K562 (cell line): ENCODE data around the gene DCTN5. TPM values are rescaled to one million over a fixed set of nuclear protein-coding genes. Genes with fewer than 3 reads are reported as not detected.

ENCODE experiments used
- ATAC-seq: fragments of 200-7000 bp; cut with Tn5 transposase; 3 replicates; pipeline ENCODE4 v1.9.1; 2020; ENCODE audit warnings: moderate library complexity
- BruUV-seq: library from RNA; stranded (reverse); fragments of 400-500 nt; replicated peaks from 2 replicates; lab custom pipeline; 2021; lab: Mats Ljungman, UMichigan
- CTCF ChIA-PET: fragments of 300-600 bp; formaldehyde crosslinking; extraction: SDS; loops from one replicate; lab custom pipeline; 2021; ENCODE audit warnings: low intra/inter-chr PET ratio; lab: Yijun Ruan, JAX
- POLR2A ChIA-PET: fragments of 300-600, 350-650 bp; sonication (Branson Sonifier 250); formaldehyde crosslinking; extraction: SDS; loops from one replicate; lab custom pipeline; 2021; ENCODE audit warnings: antibody characterized with exemption, inconsistent platforms; lab: Yijun Ruan, JAX
- DNase-seq, 4 experiments: peaks; one replicate each; pipeline versions ENCODE4 v3.0.0 to v3.0.0-alpha.2; 2011 to 2018; ENCODE audit warnings: low spot score in 3 of 4, mixed read lengths in 3 of 4; ENCODE audit errors: extremely low read depth in 1 of 4
- FAIRE-seq: peaks from 2 replicates; lab custom pipeline; 2011; peaks lifted over from hg19 to GRCh38; lab: Jason Lieb, UNC
- H2AFZ ChIP-seq: 2 replicates; pipeline ENCODE4 v1.6.0; 2011; ENCODE audit warnings: low read depth, low read length, control low read depth, inconsistent platforms
- H3K27ac ChIP-seq: fragments of 200-600 bp; 3 replicates; pipeline ENCODE4 v1.8.0; 2011; ENCODE audit warnings: low read depth, mild to moderate bottlenecking, control low read depth, inconsistent platforms, low read length, moderate library complexity, mixed read lengths; ENCODE audit errors: extremely low read depth
- H3K27me3 ChIP-seq, 2 experiments: fragments of 300-600 bp in 1 of 2; 2 replicates in 1 of 2; 3 replicates in 1 of 2; pipeline versions ENCODE4 v1.6.0 to v1.8.0; 2011; ENCODE audit warnings: inconsistent platforms in 2 of 2, low read length in 2 of 2, mild to moderate bottlenecking in 1 of 2, mixed read lengths in 1 of 2, moderate library complexity in 1 of 2; ENCODE audit not compliant: control insufficient read depth in 2 of 2, insufficient read depth in 2 of 2
- H3K36me3 ChIP-seq: fragments of 300-600 bp; 3 replicates; pipeline ENCODE4 v1.8.0; 2011; ENCODE audit warnings: mild to moderate bottlenecking, low read length, inconsistent platforms; ENCODE audit not compliant: control insufficient read depth, insufficient read depth
- H3K4me1 ChIP-seq, 2 experiments: fragments of 200-600 bp in 1 of 2; replicated peaks in 1 of 2; 2 replicates in 1 of 2; 3 replicates in 1 of 2; pipeline versions ENCODE4 v1.5.1 to v1.8.0; 2011; ENCODE audit warnings: inconsistent platforms in 2 of 2, low read length in 2 of 2, mild to moderate bottlenecking in 1 of 2, mixed read lengths in 1 of 2, moderate library complexity in 1 of 2; ENCODE audit not compliant: control insufficient read depth in 2 of 2, insufficient read depth in 2 of 2
- H3K4me2 ChIP-seq: 2 replicates; pipeline ENCODE4 v1.6.1; 2011; ENCODE audit warnings: low read length, control low read depth, inconsistent platforms, mixed read lengths; ENCODE audit not compliant: insufficient read depth
- H3K4me3 ChIP-seq: fragments of 200-600 bp; sonication (generic), shearing (Covaris generic); 2 replicates; pipeline ENCODE4 v1.5.1; 2016; ENCODE audit warnings: control low read depth, inconsistent platforms
- H3K79me2 ChIP-seq: fragments of 200-600 bp; 3 replicates; pipeline ENCODE4 v1.8.0; 2011; ENCODE audit warnings: low read length, inconsistent platforms; ENCODE audit not compliant: control insufficient read depth, insufficient read depth
- H3K9ac ChIP-seq, 2 experiments: 2 replicates each; pipeline versions ENCODE4 v1.6.0 to v1.6.1; 2011; ENCODE audit warnings: low read depth in 2 of 2, low read length in 2 of 2, control low read depth in 1 of 2, inconsistent platforms in 1 of 2, mild to moderate bottlenecking in 1 of 2, mixed read lengths in 1 of 2; ENCODE audit not compliant: insufficient read depth in 1 of 2
- H3K9me1 ChIP-seq: one replicate; pipeline ENCODE4 v1.6.0; 2011; ENCODE audit warnings: inconsistent platforms, mild to moderate bottlenecking, low read length, moderate library complexity; ENCODE audit not compliant: control insufficient read depth, insufficient read depth
- H3K9me3 ChIP-seq: replicated peaks from 2 replicates; pipeline ENCODE4 v1.5.1; 2011; ENCODE audit warnings: low read depth, low read length, inconsistent platforms; ENCODE audit not compliant: control insufficient read depth, insufficient read depth
- H4K20me1 ChIP-seq: replicated peaks from 2 replicates; pipeline ENCODE4 v1.6.1; 2011; ENCODE audit warnings: low read length, inconsistent platforms, mixed read lengths; ENCODE audit not compliant: control insufficient read depth, insufficient read depth
- BDP1 ChIP-seq: IDR thresholded peaks from 3 replicates; pipeline ENCODE4 v1.6.1; 2011; ENCODE audit not compliant: insufficient read length, insufficient read depth
- EP300 ChIP-seq: IDR thresholded peaks from 2 replicates; pipeline ENCODE4 v1.6.1; 2012; ENCODE audit warnings: low read length, improper control_type of control experiment
- NELFE ChIP-seq: IDR thresholded peaks from 2 replicates; pipeline ENCODE4 v1.6.1; 2011; ENCODE audit warnings: mild to moderate bottlenecking; ENCODE audit not compliant: insufficient read depth, insufficient read length
- TAF7 ChIP-seq: fragments of 450-650 bp; IDR thresholded peaks from 2 replicates; pipeline ENCODE4 v1.6.1; 2016; ENCODE audit warnings: missing genetic modification characterization, missing compliant biosample characterization
- TCF7L2 ChIP-seq: fragments of 150-350 bp; IDR thresholded peaks from 2 replicates; pipeline ENCODE4 v1.6.1; 2016; ENCODE audit warnings: low read depth, mild to moderate bottlenecking, low read length, moderate library complexity
- WGBS: fragments of 100-300 bp; shearing (Covaris generic); methylation state at CpG from one replicate; pipeline ENCODE4 v1.1.6; 2016; ENCODE audit warnings: low coverage, mixed read lengths; ENCODE audit not compliant: insufficient coverage; ENCODE audit errors: missing lambda C conversion rate; 5-methylcytosine and 5-hydroxymethylcytosine counted together
- in situ Hi-C: fragments of 300-500 bp; cut with MboI; formaldehyde crosslinking; loops from 4 replicates; pipeline ENCODE4 v1.15.0; 2018; ENCODE audit warnings: inconsistent platforms, mixed read lengths
- intact Hi-C: fragments of 100-400 bp; cut with micrococcal nuclease; formaldehyde crosslinking; loops from 2 replicates; pipeline ENCODE4 v1.14.2; 2022
- polyA plus RNA-seq, 8 experiments: library from polyadenylated mRNA; depleted of rRNA in 4 of 8; stranded (reverse) in 5 of 8; unstranded in 3 of 8; fragments of >200 nt; fragmentation: Nextera tagmentation in 2 of 8; fragmentation: Illumina TruSeq in 1 of 8; extraction: Ambion mirVana in 2 of 8; extraction: Trizol in 1 of 8; gene quantifications; 2 replicates each; pipeline versions ENCODE4 v1.2.1 to v1.2.3, GENCODE V29; 2011 to 2014; ENCODE audit warnings: inconsistent platforms in 1 of 8, missing spikeins in 1 of 8
- total RNA-seq, 7 experiments: library from RNA; depleted of rRNA in 6 of 7; stranded (reverse); fragments of >200 nt in 6 of 7; fragmentation: Illumina TruSeq in 2 of 7; extraction: Trizol in 2 of 7; gene quantifications; 2 replicates each; pipeline versions ENCODE4 v1.2.1 to v1.2.3, GENCODE V29; 2011 to 2021; ENCODE audit warnings: low replicate concordance in 1 of 7
- TF ChIP-seq, protein P1 (sequence below): sonication (generic); formaldehyde crosslinking; IDR thresholded peaks from 2 replicates; pipeline ENCODE4 v1.8.0; 2023; ENCODE audit warnings: mild to moderate bottlenecking, missing genetic modification reagents
- TF ChIP-seq, protein P2 (sequence below): fragments of 150-350 bp; conservative IDR thresholded peaks from 2 replicates; pipeline ENCODE4 v1.6.1; 2014; ENCODE audit warnings: low read length
- TF ChIP-seq, protein P3 (sequence below): fragments of 250-450 bp; sonication (Bioruptor Pico); IDR thresholded peaks from 2 replicates; pipeline ENCODE4 v1.5.0; 2022; ENCODE audit warnings: mild to moderate bottlenecking
- TF ChIP-seq, protein P4 (sequence below), 2 experiments: fragments of 450-650 bp; IDR thresholded peaks; 2 replicates each; pipeline ENCODE4 v1.6.1; 2016

DCTN5 gene
- total and polyA plus RNA-seq, 9 of the 15 experiments (the other 6 are each of a cell fraction or from before 2014, with no cell fraction given), result 35.8 to 149 (median 75.9) TPM

DNA sequence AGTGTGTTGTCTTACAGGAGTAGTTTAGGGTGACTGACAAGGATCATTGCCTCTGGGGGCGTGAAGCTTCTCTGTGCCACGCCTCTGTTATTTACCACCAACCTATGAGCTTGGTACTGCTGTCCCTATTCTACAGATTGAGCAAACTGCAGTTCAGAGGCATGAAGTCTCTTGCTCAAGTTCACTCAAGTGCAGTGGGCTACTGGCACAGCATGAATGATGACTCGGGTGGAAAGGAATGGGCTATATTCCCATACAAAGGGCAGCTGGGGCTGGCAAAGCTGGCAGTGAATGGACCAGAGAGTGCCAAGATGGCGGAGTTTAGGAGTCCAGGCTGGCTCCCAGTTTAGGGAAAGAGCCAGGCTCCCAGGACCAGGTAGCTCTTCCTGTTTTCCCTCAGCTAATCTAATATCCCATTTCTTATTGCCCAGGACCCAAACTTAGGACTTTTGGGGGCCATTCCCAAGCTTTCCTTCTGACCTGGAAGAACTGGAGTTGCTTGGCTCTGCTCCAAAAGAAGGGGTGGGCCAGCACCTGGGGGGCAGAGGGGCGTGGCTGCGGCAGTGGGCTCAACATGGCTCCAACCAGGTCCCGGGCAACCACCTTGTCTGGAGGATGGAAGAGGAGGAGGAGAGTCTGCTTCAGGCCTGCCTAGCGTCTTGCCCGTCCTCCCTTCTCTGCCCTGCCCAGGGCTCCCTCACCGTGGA, 50.4 kb downstream of the DCTN5 start:
- H3K4me3 ChIP-seq, result no peak overlapping the region
- intact Hi-C loops (no loop called here), in situ Hi-C loops (no loop called here)
- no peaks in the 10 kb centered on the region for H3K79me2 ChIP-seq
- H3K9ac ChIP-seq, result no peak overlapping the region
- BruUV-seq, result no TSS peak
- H3K9me1 ChIP-seq, result no peaks in the 10 kb centered on the region
- ChIA-PET POLR2A (interaction anchor here (0.6 to 6.4 kb wide), 8 partner anchors 8 to 847 kb away, joined by 3 to 54 read pairs (median 3); partner anchors contain the start of gene PLK1), CTCF (no interaction called here)
- peaks cover 0 to 27% of the 10 kb centered on the region in 2 experiments; a peak in 3 of 5 replicates for H3K4me1 ChIP-seq
- DNase-seq (no peak), FAIRE-seq (no peak), ATAC-seq (no peak)
- H4K20me1 ChIP-seq, result no peaks in the 10 kb centered on the region
- H3K27me3 ChIP-seq, result no peaks in the 10 kb centered on the region
- 68% methylated on average over 6 of the region's 10 CpGs for WGBS
- no peaks in the 10 kb centered on the region for H3K9me3 ChIP-seq
- peaks cover 53% of the 10 kb centered on the region for H3K36me3 ChIP-seq
- H3K4me2 ChIP-seq, result no peak overlapping the region
- H3K27ac ChIP-seq, result no peak overlapping the region
- no peak overlapping the region for H2AFZ ChIP-seq
- TF ChIP-seq, protein P1, sequence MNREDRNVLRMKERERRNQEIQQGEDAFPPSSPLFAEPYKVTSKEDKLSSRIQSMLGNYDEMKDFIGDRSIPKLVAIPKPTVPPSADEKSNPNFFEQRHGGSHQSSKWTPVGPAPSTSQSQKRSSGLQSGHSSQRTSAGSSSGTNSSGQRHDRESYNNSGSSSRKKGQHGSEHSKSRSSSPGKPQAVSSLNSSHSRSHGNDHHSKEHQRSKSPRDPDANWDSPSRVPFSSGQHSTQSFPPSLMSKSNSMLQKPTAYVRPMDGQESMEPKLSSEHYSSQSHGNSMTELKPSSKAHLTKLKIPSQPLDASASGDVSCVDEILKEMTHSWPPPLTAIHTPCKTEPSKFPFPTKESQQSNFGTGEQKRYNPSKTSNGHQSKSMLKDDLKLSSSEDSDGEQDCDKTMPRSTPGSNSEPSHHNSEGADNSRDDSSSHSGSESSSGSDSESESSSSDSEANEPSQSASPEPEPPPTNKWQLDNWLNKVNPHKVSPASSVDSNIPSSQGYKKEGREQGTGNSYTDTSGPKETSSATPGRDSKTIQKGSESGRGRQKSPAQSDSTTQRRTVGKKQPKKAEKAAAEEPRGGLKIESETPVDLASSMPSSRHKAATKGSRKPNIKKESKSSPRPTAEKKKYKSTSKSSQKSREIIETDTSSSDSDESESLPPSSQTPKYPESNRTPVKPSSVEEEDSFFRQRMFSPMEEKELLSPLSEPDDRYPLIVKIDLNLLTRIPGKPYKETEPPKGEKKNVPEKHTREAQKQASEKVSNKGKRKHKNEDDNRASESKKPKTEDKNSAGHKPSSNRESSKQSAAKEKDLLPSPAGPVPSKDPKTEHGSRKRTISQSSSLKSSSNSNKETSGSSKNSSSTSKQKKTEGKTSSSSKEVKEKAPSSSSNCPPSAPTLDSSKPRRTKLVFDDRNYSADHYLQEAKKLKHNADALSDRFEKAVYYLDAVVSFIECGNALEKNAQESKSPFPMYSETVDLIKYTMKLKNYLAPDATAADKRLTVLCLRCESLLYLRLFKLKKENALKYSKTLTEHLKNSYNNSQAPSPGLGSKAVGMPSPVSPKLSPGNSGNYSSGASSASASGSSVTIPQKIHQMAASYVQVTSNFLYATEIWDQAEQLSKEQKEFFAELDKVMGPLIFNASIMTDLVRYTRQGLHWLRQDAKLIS, result no peak
- TF ChIP-seq, protein P2, sequence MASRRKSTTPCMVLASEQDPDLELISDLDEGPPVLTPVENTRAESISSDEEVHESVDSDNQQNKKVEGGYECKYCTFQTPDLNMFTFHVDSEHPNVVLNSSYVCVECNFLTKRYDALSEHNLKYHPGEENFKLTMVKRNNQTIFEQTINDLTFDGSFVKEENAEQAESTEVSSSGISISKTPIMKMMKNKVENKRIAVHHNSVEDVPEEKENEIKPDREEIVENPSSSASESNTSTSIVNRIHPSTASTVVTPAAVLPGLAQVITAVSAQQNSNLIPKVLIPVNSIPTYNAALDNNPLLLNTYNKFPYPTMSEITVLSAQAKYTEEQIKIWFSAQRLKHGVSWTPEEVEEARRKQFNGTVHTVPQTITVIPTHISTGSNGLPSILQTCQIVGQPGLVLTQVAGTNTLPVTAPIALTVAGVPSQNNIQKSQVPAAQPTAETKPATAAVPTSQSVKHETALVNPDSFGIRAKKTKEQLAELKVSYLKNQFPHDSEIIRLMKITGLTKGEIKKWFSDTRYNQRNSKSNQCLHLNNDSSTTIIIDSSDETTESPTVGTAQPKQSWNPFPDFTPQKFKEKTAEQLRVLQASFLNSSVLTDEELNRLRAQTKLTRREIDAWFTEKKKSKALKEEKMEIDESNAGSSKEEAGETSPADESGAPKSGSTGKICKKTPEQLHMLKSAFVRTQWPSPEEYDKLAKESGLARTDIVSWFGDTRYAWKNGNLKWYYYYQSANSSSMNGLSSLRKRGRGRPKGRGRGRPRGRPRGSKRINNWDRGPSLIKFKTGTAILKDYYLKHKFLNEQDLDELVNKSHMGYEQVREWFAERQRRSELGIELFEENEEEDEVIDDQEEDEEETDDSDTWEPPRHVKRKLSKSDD, result no peak
- no peak for TF ChIP-seq BDP1
- TF ChIP-seq NELFE, result no peak
- TF ChIP-seq, protein P3, sequence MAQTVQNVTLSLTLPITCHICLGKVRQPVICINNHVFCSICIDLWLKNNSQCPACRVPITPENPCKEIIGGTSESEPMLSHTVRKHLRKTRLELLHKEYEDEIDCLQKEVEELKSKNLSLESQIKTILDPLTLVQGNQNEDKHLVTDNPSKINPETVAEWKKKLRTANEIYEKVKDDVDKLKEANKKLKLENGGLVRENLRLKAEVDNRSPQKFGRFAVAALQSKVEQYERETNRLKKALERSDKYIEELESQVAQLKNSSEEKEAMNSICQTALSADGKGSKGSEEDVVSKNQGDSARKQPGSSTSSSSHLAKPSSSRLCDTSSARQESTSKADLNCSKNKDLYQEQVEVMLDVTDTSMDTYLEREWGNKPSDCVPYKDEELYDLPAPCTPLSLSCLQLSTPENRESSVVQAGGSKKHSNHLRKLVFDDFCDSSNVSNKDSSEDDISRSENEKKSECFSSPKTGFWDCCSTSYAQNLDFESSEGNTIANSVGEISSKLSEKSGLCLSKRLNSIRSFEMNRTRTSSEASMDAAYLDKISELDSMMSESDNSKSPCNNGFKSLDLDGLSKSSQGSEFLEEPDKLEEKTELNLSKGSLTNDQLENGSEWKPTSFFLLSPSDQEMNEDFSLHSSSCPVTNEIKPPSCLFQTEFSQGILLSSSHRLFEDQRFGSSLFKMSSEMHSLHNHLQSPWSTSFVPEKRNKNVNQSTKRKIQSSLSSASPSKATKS (CRISPR knock-in tag), result no peak
- no peak for TF ChIP-seq TAF7 (tag)
- TF ChIP-seq, protein P4, sequence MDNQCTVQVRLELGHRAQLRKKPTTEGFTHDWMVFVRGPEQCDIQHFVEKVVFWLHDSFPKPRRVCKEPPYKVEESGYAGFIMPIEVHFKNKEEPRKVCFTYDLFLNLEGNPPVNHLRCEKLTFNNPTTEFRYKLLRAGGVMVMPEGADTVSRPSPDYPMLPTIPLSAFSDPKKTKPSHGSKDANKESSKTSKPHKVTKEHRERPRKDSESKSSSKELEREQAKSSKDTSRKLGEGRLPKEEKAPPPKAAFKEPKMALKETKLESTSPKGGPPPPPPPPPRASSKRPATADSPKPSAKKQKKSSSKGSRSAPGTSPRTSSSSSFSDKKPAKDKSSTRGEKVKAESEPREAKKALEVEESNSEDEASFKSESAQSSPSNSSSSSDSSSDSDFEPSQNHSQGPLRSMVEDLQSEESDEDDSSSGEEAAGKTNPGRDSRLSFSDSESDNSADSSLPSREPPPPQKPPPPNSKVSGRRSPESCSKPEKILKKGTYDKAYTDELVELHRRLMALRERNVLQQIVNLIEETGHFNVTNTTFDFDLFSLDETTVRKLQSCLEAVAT (IDR thresholded peaks at IDR 0.05), result no peak
- no peak for TF ChIP-seq EP300
- no peak for TF ChIP-seq TCF7L2
